Measurements from ENCODE around the gene IL6.
"Not testable (repeated sequence)": the region's sequence is repeated elsewhere in the genome, so short reads cannot be mapped to it uniquely, and the experiment has no call there.

IL6 gene

DNA sequence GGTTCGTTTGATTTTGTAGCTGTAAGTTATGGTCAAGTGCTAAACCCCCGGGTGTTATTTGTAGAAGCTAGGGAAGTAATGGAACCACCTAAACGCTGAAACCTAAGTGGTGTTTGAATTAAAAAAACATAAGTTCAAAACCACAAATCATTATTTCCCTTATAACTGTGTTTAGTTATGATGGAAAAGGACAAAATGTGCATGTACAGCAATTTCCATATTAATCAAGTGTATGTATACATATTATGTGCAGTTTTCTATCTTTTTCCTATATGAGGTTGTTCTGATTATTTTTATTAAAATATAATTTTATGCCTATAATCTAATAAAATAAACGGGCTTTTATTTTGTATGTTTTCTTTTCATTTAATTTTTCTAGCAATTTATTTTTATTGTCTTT lies 45.9 kb downstream of the IL6 start:
- Histone ChIP-seq H3K4me3 (ENCODE audit: low read depth, low read length) (no peak overlapping the region), H3K9me3 (no peaks in the 10 kb centered on the region), H3K36me3 (no peaks in the 10 kb centered on the region), H3K4me1 (no peaks in the 10 kb centered on the region), H3K27me3 (peaks cover 16% of the 10 kb centered on the region)
- DNase-seq: no peak
- TF ChIP-seq, protein P1, sequence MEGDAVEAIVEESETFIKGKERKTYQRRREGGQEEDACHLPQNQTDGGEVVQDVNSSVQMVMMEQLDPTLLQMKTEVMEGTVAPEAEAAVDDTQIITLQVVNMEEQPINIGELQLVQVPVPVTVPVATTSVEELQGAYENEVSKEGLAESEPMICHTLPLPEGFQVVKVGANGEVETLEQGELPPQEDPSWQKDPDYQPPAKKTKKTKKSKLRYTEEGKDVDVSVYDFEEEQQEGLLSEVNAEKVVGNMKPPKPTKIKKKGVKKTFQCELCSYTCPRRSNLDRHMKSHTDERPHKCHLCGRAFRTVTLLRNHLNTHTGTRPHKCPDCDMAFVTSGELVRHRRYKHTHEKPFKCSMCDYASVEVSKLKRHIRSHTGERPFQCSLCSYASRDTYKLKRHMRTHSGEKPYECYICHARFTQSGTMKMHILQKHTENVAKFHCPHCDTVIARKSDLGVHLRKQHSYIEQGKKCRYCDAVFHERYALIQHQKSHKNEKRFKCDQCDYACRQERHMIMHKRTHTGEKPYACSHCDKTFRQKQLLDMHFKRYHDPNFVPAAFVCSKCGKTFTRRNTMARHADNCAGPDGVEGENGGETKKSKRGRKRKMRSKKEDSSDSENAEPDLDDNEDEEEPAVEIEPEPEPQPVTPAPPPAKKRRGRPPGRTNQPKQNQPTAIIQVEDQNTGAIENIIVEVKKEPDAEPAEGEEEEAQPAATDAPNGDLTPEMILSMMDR (IDR thresholded peaks at IDR 0.05; ENCODE audit: low read depth, low read length): no peak

DNA sequence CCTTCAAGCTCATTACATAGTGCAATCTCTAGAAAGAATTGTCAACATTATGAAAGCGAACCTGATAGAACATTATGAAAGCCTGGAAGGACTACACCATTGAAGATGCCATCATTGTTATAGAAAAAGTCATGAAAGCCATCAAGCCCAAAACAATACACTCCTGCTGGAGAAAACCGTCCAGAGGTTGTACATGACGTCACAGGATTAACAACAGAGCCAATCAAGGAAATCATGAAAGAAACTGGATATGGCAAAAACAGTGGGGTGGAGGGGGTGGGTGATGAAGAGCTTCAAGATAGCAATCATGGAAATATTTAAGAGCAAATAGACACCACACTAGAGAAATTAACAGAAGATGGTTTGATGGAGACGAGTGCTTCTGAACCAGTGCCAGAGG lies 50.0 kb downstream of the IL6 start:
- Histone ChIP-seq H3K4me1 (no peaks in the 10 kb centered on the region), H3K36me3 (no peaks in the 10 kb centered on the region), H3K27me3 (peaks cover 6% of the 10 kb centered on the region), H3K4me3 (ENCODE audit: low read depth, low read length) (no peak overlapping the region), H3K9me3 (no peaks in the 10 kb centered on the region)
- no peak for DNase-seq
- TF ChIP-seq, protein P1 (IDR thresholded peaks at IDR 0.05; ENCODE audit: low read depth, low read length): no peak

DNA sequence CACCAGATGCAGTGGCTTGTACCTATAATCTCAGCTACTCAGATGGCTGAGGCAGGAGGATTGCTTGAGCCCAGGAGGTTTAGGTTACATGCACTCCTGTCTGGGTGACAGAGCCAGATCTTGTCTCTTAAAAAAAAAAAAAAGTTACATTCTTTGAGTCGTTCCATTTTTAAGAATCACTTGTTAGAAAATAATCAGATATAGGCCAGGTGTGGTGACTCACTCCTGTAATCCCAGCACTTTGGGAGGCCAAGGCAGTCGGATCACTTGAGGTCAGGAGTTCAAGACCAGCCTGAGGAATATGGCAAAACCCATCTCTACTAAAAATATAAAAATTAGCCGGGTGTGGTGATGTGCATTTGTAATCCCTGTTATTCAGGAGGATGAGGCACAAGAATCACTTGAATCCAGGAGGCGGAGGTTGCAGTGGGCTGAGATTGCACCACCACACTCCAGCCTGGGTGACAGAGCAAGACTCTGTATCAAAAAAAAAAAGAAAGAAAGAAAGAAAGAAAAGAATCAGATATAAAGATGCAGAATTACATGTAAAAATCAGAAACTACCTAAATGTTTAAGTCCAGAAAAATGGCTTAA lies 52.8 kb downstream of the IL6 start:
- not testable (repeated sequence) for H3K36me3 ChIP-seq; H3K27me3 ChIP-seq; DNase-seq; H3K4me1 ChIP-seq; H3K9me3 ChIP-seq; H3K4me3 ChIP-seq (ENCODE audit: low read depth, low read length)

DNA sequence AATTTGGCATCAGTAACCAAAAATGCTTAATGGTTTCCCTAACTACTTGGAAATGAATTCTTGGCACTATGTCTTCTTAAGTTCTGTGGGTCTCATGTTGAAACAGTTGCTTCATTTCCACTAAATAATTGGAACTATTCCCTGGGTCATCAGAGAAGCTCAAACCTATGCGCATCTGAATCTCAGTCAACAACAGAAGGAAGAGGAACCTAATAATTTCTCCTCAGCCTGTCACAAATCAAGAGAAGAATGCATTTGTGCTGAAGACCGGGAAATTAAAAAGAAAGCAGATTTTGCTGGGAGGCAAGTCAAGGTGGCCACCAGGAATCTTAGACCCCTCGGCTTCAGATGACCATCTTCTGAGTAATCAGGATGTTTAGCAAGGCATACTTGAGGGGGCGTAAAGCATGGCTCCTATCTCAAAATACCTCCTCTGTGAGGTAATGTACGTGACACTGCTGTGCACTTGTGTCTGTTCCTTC lies 54.3 kb downstream of the IL6 start:
- TF ChIP-seq, protein P1 (IDR thresholded peaks at IDR 0.05; ENCODE audit: low read depth, low read length): no peak
- Histone ChIP-seq H3K4me1 (no peaks in the 10 kb centered on the region), H3K27me3 (no peaks in the 10 kb centered on the region; the same call in 1 of the 2 replicates), H3K4me3 (ENCODE audit: low read depth, low read length) (no peak overlapping the region), H3K36me3 (no peaks in the 10 kb centered on the region), H3K9me3 (no peaks in the 10 kb centered on the region)
- no peak for DNase-seq
